Smooth muscle cell (in vitro differentiated cells): ENCODE results near the gene METTL15. TPM values are rescaled to one million over a fixed set of nuclear protein-coding genes. Genes with fewer than 3 reads are reported as not detected.

Source experiments
- DNase-seq: peaks from one replicate; lab custom pipeline; 2025; ENCODE audit not compliant: unreplicated experiment; lab: John Stamatoyannopoulos, UW
- H2AFZ ChIP-seq: fragments of 200-600 bp; sonication (generic); 2 replicates; pipeline ENCODE4 v1.6.0; 2016; ENCODE audit warnings: antibody characterized with exemption, low read depth, mild to moderate bottlenecking
- H3F3A ChIP-seq: fragments of 200-600 bp; sonication (generic); 2 replicates; pipeline ENCODE4 v1.6.0; 2017; ENCODE audit warnings: antibody characterized with exemption, low read depth
- H3K27ac ChIP-seq: fragments of 200-600 bp; sonication (generic); 2 replicates; pipeline ENCODE4 v1.5.1; 2016; ENCODE audit warnings: low read depth, mild to moderate bottlenecking
- H3K27me3 ChIP-seq: fragments of 200-600 bp; sonication (generic); 2 replicates; pipeline ENCODE4 v1.6.1; 2016; ENCODE audit warnings: low read depth, mild to moderate bottlenecking
- H3K36me3 ChIP-seq: fragments of 200-600 bp; sonication (generic); 2 replicates; pipeline ENCODE4 v1.5.1; 2016; ENCODE audit warnings: low read depth
- H3K4me1 ChIP-seq: fragments of 200-600 bp; sonication (generic); 2 replicates; pipeline ENCODE4 v1.5.1; 2016; ENCODE audit warnings: low read depth
- H3K4me2 ChIP-seq: fragments of 200-600 bp; sonication (generic); 2 replicates; pipeline ENCODE4 v1.6.0; 2016; ENCODE audit warnings: mild to moderate bottlenecking
- H3K4me3 ChIP-seq: fragments of 200-600 bp; sonication (generic); 2 replicates; pipeline ENCODE4 v1.5.1; 2016; ENCODE audit warnings: mild to moderate bottlenecking
- H3K79me2 ChIP-seq: fragments of 200-600 bp; sonication (generic); 2 replicates; pipeline ENCODE4 v1.6.0; 2016; ENCODE audit warnings: low read depth, mild to moderate bottlenecking
- H3K9ac ChIP-seq: fragments of 200-600 bp; sonication (generic); 2 replicates; pipeline ENCODE4 v1.6.0; 2016; ENCODE audit warnings: low read depth
- H3K9me3 ChIP-seq: fragments of 200-600 bp; sonication (generic); replicated peaks from 2 replicates; pipeline ENCODE4 v1.5.1; 2016; ENCODE audit warnings: low read depth
- H4K20me1 ChIP-seq: fragments of 200-600 bp; sonication (generic); 2 replicates; pipeline ENCODE4 v1.6.0; 2016; ENCODE audit warnings: low read depth
- CTCF ChIP-seq: fragments of 200-600 bp; sonication (generic); IDR thresholded peaks from 2 replicates; pipeline ENCODE4 v1.5.1; 2017; ENCODE audit warnings: borderline replicate concordance, mild to moderate bottlenecking, antibody characterized with exemption; ENCODE audit not compliant: insufficient read depth, poor library complexity, severe bottlenecking
- WGBS: methylation state at CpG from one replicate; pipeline ENCODE4 v1.1.7; 2016; ENCODE audit warnings: low lambda C conversion rate; 5-methylcytosine and 5-hydroxymethylcytosine counted together
- polyA plus RNA-seq: library from polyadenylated mRNA; unstranded; fragments of >200 nt; fragmentation: Nextera tagmentation; extraction: Ambion mirVana; gene quantifications from 2 replicates; pipeline ENCODE4 v1.2.1, GENCODE V29; 2016
- total RNA-seq: library from RNA; depleted of rRNA; stranded (reverse); fragments of >200 nt; gene quantifications from 2 replicates; pipeline ENCODE4 v1.2.3, GENCODE V29; 2014

The METTL15 gene
- total and polyA plus RNA-seq, 2 experiments from 2014 or later: 8.1 to 26.1 TPM

- Histone ChIP-seq H3K4me1 (no peaks in the 10 kb centered on the region), H3K36me3 (no peaks in the 10 kb centered on the region), H3F3A (no peaks in the 10 kb centered on the region), H3K4me2 (no peak overlapping the region), H4K20me1 (no peaks in the 10 kb centered on the region), H3K4me3 (no peak overlapping the region), H3K9ac (no peak overlapping the region), H3K79me2 (peaks cover 4% of the 10 kb centered on the region), H2AFZ (no peak overlapping the region), H3K9me3 (no peaks in the 10 kb centered on the region), H3K27ac (no peak overlapping the region), H3K27me3 (no peaks in the 10 kb centered on the region)
- WGBS: 95% methylated on average over 2 of the region's 2 CpGs
- TF ChIP-seq CTCF: no peak
- DNase-seq: no peak
Measured at GRCh38 chr11:28251257-28251656, 143.1 kb downstream of the METTL15 start.

- Histone ChIP-seq H3K27ac (no peak overlapping the region), H4K20me1 (no peaks in the 10 kb centered on the region), H3K4me3 (no peak overlapping the region), H3K27me3 (no peaks in the 10 kb centered on the region), H3F3A (no peaks in the 10 kb centered on the region), H3K36me3 (no peaks in the 10 kb centered on the region), H2AFZ (no peak overlapping the region), H3K4me2 (no peak overlapping the region), H3K79me2 (peaks cover 8% of the 10 kb centered on the region), H3K4me1 (no peaks in the 10 kb centered on the region), H3K9me3 (no peaks in the 10 kb centered on the region), H3K9ac (no peak overlapping the region)
- no peak for DNase-seq
- TF ChIP-seq CTCF: no peak
Measured at GRCh38 chr11:28257761-28258160, 149.6 kb downstream of the METTL15 start.

GRCh38 chr11:28259177-28259843 lies 151.1 kb downstream of the METTL15 start:
- no peak overlapping the region for H3K27ac ChIP-seq
- no peak for TF ChIP-seq CTCF
- H3K9me3 ChIP-seq: no peaks in the 10 kb centered on the region
- no peak for DNase-seq
- 86% methylated on average over 8 of the region's 8 CpGs for WGBS
- no peak overlapping the region for H2AFZ ChIP-seq
- no peaks in the 10 kb centered on the region for H4K20me1 ChIP-seq
- no peaks in the 10 kb centered on the region for H3K4me1 ChIP-seq
- no peaks in the 10 kb centered on the region for H3F3A ChIP-seq
- H3K4me2 ChIP-seq: no peak overlapping the region
- peaks cover 8% of the 10 kb centered on the region for H3K79me2 ChIP-seq
- no peak overlapping the region for H3K4me3 ChIP-seq
- H3K9ac ChIP-seq: no peak overlapping the region
- no peaks in the 10 kb centered on the region for H3K36me3 ChIP-seq
- no peaks in the 10 kb centered on the region for H3K27me3 ChIP-seq

- no peak overlapping the region for H3K27ac ChIP-seq
- no peak for TF ChIP-seq CTCF
Measured at GRCh38 chr11:28268925-28269324, 160.7 kb downstream of the METTL15 start.

More at GRCh38 chr11:28268925-28269324, 160.7 kb downstream of the METTL15 start:
- no peaks in the 10 kb centered on the region for H3K9me3 ChIP-seq
- no peak overlapping the region for H3K4me3 ChIP-seq
- no peaks in the 10 kb centered on the region for H3K4me1 ChIP-seq
- 94% methylated on average over 3 of the region's 3 CpGs for WGBS
- H3K9ac ChIP-seq: no peak overlapping the region
- no peaks in the 10 kb centered on the region for H3K36me3 ChIP-seq
- H3K4me2 ChIP-seq: no peak overlapping the region
- no peaks in the 10 kb centered on the region for H3K79me2 ChIP-seq
- H3F3A ChIP-seq: no peaks in the 10 kb centered on the region
- no peak overlapping the region for H2AFZ ChIP-seq
- H4K20me1 ChIP-seq: no peaks in the 10 kb centered on the region
- no peaks in the 10 kb centered on the region for H3K27me3 ChIP-seq
- DNase-seq: no peak
